Mesodermal cell (in vitro differentiated cells): Measurements from ENCODE around the gene TBC1D22A. TPM values are rescaled to one million over a fixed set of nuclear protein-coding genes. Genes with fewer than 3 reads are reported as not detected.
A peak's percentile ranks its signal among the peaks of the same experiment; 100 is the strongest.

Experiments
- H3K27ac ChIP-seq: 2 replicates; pipeline ENCODE4 v1.7.0; 2013; ENCODE audit warnings: mild to moderate bottlenecking, low read depth, low read length, moderate library complexity; ENCODE audit not compliant: severe bottlenecking
- H3K36me3 ChIP-seq: 2 replicates; pipeline ENCODE4 v1.7.1; 2013; ENCODE audit warnings: mild to moderate bottlenecking, low read length, moderate library complexity; ENCODE audit not compliant: control insufficient read depth, insufficient read depth
- H3K4me1 ChIP-seq: one replicate; pipeline ENCODE4 v1.7.1; 2013; ENCODE audit warnings: mild to moderate bottlenecking, low read length; ENCODE audit not compliant: insufficient read depth, control insufficient read depth, poor library complexity, severe bottlenecking
- H3K4me3 ChIP-seq: 2 replicates; pipeline ENCODE4 v1.7.0; 2013; ENCODE audit warnings: low read length, control low read depth, mild to moderate bottlenecking; ENCODE audit not compliant: insufficient read depth, poor library complexity, severe bottlenecking; ENCODE audit errors: extremely low read depth
- H3K9me3 ChIP-seq: 2 replicates; pipeline ENCODE4 v1.7.1; 2013; ENCODE audit warnings: mild to moderate bottlenecking, low read length, moderate library complexity; ENCODE audit not compliant: control insufficient read depth
- WGBS, 2 experiments: methylation state at CpG; one replicate each; pipeline ENCODE4 v1.1.5; 2013; ENCODE audit warnings: missing lambda C conversion rate in 2 of 2; ENCODE audit not compliant: insufficient coverage in 2 of 2; 5-methylcytosine and 5-hydroxymethylcytosine counted together
- polyA plus RNA-seq, 2 experiments: library from polyadenylated mRNA; stranded (reverse); fragments of 50-300 nt; gene quantifications; one replicate each; pipeline ENCODE4 v1.2.3, GENCODE V29; 2013

TBC1D22A gene, protein sequence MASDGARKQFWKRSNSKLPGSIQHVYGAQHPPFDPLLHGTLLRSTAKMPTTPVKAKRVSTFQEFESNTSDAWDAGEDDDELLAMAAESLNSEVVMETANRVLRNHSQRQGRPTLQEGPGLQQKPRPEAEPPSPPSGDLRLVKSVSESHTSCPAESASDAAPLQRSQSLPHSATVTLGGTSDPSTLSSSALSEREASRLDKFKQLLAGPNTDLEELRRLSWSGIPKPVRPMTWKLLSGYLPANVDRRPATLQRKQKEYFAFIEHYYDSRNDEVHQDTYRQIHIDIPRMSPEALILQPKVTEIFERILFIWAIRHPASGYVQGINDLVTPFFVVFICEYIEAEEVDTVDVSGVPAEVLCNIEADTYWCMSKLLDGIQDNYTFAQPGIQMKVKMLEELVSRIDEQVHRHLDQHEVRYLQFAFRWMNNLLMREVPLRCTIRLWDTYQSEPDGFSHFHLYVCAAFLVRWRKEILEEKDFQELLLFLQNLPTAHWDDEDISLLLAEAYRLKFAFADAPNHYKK
- 15.3 TPM for polyA plus RNA-seq (2013, experiment 1 of 2)
- polyA plus RNA-seq (2013, experiment 2 of 2): 15.9 TPM

DNA sequence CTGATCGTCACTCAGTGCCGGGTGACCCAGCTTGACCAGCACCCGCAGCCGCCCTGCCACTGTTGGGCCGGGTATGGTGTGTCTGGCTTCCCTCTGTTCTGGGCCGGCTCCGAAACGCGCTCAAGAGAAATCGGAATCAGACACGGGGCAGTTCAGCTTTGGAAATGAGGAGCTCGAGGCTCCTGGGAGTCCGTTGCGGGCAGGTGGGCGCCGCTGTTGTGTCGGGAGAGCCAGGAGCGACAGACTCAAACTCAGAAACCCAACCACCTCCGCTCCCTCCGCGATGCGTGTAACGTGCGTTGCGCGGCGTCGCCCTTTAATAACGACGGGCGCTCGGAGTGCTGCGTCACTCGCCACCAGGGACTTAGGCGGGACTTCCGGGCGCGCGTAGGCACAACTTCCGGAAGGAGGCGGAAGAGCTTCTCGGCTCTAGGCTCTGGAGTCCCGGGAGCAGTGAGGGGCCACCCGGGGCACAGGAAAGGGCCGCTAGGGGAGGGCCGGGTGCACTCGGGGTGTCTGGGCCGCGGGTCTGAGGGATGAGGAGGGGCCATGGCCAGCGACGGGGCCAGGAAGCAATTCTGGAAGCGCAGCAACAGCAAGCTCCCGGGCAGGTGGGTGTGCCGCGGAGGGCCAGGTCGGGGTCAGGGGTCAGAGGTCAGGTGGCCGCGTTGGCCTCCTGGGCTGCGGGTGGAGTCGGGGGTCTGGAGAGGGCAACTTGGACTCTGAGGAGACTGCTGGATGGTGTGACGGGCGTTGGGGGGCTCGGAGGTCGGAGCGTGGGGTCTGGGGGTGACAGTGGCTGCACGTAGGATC is at the start of gene TBC1D22A:
TSS of gene TBC1D22A (plus strand) at position 413 of the 813 bp plus-strand sequence. CDS start at position 550, 137 bp downstream.
- 0 to 1% methylated on average over 61 to 63 of the region's 66 CpGs for WGBS, 2 experiments
- peak within 1 kb of the TSS; percentile 94 for H3K27ac ChIP-seq
- peak within 1 kb of the TSS; percentile 99 for H3K4me3 ChIP-seq
- no peaks in the 10 kb centered on the region for H3K9me3 ChIP-seq
- peaks cover 6% of the 10 kb centered on the region for H3K4me1 ChIP-seq
- peaks cover 14% of the 10 kb centered on the region for H3K36me3 ChIP-seq

DNA sequence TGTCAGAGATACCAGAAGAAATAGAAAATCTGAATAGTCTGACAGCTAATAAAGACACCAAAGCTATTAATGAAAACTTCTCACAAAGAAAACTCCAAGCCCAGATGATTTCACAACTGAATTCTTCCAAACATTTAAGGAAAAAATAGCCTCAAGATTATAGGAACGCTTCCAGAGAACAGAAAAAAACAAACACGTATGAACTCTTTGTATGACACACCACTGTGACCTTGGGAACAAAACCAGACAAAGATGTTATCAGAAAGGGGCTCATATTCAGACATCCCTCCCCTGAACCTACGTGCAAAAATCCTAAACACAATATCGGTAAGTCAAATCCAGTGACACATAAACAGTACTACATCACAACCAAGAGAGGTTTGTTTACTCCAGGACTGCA is 47.9 kb upstream of the TBC1D22A start:
- Histone ChIP-seq H3K36me3 (peaks cover 97% of the 10 kb centered on the region), H3K9me3 (no peaks in the 10 kb centered on the region), H3K4me1 (no peaks in the 10 kb centered on the region), H3K27ac (no peak overlapping the region), H3K4me3 (no peak overlapping the region)
- WGBS, 2 experiments: 93 to 100% methylated on average over 1 to 4 of the region's 4 CpGs

DNA sequence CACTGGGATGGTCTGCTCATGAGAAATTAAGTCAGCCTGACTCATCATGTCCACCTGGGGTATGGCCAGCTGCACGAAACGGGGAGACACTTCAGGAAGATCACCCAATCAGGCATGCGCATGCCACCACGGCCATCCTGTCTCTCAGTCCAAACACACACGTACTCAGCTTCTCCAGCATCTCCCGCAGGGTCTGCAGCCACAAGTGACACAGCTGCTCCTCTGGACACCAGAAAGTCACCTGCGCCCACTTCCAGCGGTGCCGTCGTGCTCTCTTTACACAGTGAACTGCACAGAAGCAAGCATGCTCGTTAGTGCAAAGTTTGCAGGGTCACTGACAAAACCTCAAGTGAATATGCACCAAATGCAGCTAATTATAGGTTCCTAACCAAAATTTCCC is 42.5 kb upstream of the TBC1D22A start:
- H3K27ac ChIP-seq: no peak overlapping the region
- peaks cover 79% of the 10 kb centered on the region for H3K36me3 ChIP-seq
- no peak overlapping the region for H3K4me3 ChIP-seq
- 96% methylated on average over 11 of the region's 11 CpGs for WGBS, 2 experiments
- H3K4me1 ChIP-seq: no peaks in the 10 kb centered on the region
- H3K9me3 ChIP-seq: no peaks in the 10 kb centered on the region

DNA sequence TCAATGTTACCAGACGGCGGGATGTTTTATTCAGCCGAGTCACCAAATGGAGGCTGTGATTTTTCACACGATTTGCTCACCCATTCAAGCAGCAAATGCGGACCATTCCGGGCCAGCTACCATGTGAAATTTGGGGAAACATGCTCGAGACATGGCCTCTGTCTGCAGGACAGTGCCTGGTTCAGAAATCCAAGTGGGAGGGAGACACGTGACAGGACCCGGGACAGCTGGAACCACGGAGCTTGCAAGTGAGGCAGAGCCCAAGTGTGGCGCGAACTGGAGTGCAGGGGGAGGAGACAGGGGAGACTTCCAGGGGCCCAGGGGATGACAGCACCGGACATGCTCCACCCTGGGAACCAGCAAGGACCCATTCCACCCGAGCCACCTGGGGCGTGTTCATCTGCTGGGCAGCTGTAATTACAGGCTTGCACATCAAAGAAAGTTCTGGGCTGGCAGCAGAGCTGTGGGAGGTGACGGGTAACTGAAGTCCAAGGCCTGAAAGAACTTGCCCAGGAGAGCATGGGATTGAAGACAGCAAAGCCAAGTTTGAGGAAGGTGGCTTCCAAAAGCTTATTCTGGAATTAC is 40.9 kb upstream of the TBC1D22A start:
- WGBS, 2 experiments: 94% methylated on average over 15 to 16 of the region's 16 CpGs

DNA sequence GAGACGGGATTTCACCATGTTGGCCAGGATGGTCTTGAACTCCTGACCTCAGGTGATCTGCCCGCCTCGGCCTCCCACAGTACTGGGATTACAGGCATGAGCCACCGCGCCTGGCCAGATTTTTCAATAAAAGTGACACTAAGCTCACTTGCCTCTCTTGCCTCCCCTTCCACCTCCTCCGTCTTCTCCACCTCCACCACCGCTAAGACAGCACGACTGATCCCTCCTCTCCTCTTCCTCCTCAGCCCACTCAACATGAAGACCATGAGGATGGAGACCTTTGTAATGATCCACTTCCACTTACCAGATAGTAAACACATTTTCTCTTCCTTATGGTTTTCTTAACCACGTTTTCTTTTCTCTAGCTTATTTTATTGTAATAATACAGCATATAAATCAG is 38.6 kb upstream of the TBC1D22A start:
- Histone ChIP-seq H3K27ac (no peak overlapping the region), H3K9me3 (no peaks in the 10 kb centered on the region), H3K4me3 (no peak overlapping the region), H3K36me3 (peaks cover 77% of the 10 kb centered on the region), H3K4me1 (no peaks in the 10 kb centered on the region)
- WGBS, 2 experiments: 94 to 97% methylated on average over 5 to 8 of the region's 9 CpGs

More for the DNA sequence above, 40.9 kb upstream of the TBC1D22A start:
- Histone ChIP-seq H3K27ac (no peak overlapping the region), H3K4me3 (no peak overlapping the region), H3K36me3 (peaks cover 79% of the 10 kb centered on the region), H3K9me3 (no peaks in the 10 kb centered on the region), H3K4me1 (no peaks in the 10 kb centered on the region)

DNA sequence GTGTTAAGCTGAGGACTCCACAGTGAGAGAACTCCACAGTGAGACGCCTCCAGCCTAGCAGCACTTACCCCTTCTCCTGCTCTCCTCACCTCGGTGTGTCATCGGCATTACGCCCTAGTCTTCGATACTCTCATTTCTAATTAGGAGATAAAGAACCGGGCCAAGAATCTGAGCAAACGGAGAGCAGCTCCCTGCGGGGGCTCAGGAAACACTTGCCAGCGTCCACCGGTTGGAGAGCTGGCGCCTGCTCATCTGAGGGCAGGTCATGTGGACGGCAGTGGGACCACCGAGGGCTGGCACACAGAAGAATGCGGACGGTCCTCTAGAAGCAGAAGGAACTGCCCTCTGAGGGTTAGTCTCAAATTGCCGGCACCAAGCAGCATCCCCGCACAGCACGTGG is 37.4 kb upstream of the TBC1D22A start:
- Histone ChIP-seq H3K36me3 (peaks cover 74% of the 10 kb centered on the region), H3K4me3 (no peak overlapping the region), H3K9me3 (no peaks in the 10 kb centered on the region), H3K4me1 (no peaks in the 10 kb centered on the region), H3K27ac (no peak overlapping the region)
- WGBS, 2 experiments: 89 to 92% methylated on average over 16 to 18 of the region's 18 CpGs

DNA sequence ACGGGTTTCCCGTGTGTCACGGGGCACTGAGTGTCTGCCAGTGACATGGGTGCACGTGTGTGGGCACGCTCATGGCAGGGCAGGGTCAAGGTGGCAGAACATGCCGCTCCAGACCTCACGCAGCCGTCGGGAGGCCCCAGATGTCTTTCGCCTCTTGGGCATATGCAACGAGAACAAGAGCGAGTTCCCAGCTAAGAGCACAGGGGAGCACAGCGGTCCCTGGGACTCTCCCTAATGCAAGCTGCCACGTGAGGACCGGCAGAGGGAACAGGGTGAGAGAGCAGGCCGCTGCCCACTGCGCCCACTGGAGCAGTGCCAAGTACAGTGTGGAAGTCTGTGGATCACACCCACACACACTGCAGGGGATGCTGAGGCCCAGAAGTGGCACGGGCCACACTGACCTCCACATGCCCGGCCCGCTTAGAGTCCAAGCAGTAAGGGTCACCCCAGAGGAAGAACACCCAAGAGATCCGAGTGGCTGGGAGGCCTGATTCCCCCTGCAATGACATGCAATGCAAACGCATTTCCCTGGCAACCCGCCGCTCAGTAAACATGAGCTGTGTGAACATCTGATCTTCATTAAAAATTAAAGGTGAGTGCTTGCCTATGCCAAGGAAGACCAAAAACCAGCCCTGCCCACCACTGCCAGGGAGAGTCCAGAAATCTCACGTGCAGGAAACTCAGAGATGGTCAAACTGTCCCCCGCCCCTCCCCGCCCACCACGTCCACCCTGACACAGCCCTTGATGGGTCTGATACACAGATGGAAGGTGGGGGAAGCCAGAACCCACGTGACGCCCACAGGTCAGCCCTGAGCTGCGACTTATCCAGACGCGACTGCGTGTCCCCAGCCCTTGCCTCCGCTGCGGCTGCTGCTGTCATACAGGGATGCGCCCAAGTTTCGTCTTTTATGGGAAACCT is 36.1 kb upstream of the TBC1D22A start:
- Histone ChIP-seq H3K4me1 (peaks cover 1% of the 10 kb centered on the region), H3K27ac (no peak overlapping the region), H3K4me3 (no peak overlapping the region), H3K36me3 (peaks cover 78% of the 10 kb centered on the region), H3K9me3 (no peaks in the 10 kb centered on the region)
- WGBS, 2 experiments: 96% methylated on average over 34 to 35 of the region's 38 CpGs

DNA sequence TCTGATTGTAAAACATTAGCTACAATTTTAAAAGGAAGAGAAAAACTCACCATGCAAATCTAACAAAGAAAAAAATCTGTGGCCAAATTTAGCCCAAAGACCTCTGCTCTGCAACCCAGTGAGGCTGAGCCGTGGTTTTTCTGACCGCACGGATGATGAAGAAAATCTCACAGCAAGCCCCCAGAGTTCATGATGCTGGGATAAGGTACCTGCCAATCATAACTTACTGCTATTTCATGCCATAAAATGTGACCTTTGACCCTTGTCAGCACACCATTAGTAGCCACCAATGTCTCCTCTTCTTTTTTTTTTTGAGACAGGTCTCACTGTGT is 35.5 kb upstream of the TBC1D22A start:
- Histone ChIP-seq H3K9me3 (no peaks in the 10 kb centered on the region), H3K4me3 (no peak overlapping the region), H3K36me3 (peaks cover 78% of the 10 kb centered on the region), H3K27ac (no peak overlapping the region), H3K4me1 (peaks cover 7% of the 10 kb centered on the region)
- WGBS, 2 experiments: 94 to 97% methylated on average over 3 of the region's 3 CpGs

DNA sequence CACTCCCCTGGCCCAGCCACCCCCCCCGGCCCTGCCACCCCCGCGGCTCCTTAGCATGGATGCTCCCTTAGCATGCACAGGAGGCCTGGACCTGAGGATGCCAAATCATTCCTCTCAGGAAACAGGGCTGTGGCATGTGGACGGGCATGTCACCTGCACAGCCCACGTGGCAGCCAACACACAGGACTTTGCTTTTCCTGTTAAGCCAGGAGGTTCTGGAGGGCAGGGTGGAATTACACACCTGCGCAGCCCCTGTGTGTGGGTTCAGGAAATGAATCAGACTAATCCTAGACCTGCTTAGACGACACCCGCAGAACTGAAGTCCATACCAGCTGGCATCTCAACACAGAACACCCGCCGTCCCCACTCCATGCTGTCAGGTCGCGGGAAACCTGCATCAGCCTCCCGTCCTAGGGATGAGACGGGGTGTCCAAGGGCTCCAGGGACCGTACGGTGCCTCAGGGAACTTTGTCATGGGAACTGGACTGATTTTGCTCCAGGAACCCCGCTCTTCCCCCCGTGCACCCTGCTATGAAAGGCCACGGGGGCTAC is 34.6 kb upstream of the TBC1D22A start:
- WGBS, 2 experiments: 90 to 91% methylated on average over 17 to 18 of the region's 19 CpGs
- peak overlapping the region; percentile 23 for H3K27ac ChIP-seq
- peaks cover 76% of the 10 kb centered on the region for H3K36me3 ChIP-seq

More for the DNA sequence above, 34.6 kb upstream of the TBC1D22A start:
- Histone ChIP-seq H3K9me3 (no peaks in the 10 kb centered on the region), H3K4me1 (peaks cover 16% of the 10 kb centered on the region), H3K4me3 (no peak overlapping the region)
